ENCODE data around the gene TAF1A.

DNA sequence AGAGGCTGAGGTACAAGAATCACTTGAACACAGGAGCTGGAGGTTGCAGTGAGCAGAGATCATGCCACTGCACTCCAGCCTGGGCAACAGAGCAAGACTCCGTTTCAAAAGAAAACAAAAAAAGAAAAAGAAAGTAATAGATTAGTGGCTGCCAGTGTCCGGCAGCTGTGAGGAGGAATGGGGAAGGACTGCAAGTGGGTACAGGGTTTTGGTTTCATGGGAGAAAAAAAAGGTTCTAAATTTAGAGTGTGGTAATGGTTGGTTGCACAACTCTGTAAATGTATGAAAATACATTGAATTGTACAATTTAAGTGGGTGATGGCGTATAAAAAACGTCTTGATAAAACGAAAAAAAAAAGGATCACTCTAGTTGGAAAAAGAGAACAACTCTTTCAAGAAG is 6.7 kb downstream of the TAF1A start:
- TF ChIP-seq ARNT (IDR thresholded peaks at IDR 0.05) (no peak), ELF4 (IDR thresholded peaks at IDR 0.05) (no peak), SP1 (IDR thresholded peaks at IDR 0.05) (no peak), BHLHE40 (IDR thresholded peaks at IDR 0.05; ENCODE audit: borderline replicate concordance) (no peak), L3MBTL2 (conservative IDR thresholded peaks at IDR 0.05) (no peak), HDGF (IDR thresholded peaks at IDR 0.05; ENCODE audit: borderline replicate concordance) (no peak), CTBP1 (IDR thresholded peaks at IDR 0.05; ENCODE audit: borderline replicate concordance) (no peak), FOXK2 (IDR thresholded peaks at IDR 0.05) (no peak), FOXM1 (IDR thresholded peaks at IDR 0.05; ENCODE audit: borderline replicate concordance) (no peak), NFRKB (IDR thresholded peaks at IDR 0.05) (no peak)
- TF ChIP-seq, protein P1, sequence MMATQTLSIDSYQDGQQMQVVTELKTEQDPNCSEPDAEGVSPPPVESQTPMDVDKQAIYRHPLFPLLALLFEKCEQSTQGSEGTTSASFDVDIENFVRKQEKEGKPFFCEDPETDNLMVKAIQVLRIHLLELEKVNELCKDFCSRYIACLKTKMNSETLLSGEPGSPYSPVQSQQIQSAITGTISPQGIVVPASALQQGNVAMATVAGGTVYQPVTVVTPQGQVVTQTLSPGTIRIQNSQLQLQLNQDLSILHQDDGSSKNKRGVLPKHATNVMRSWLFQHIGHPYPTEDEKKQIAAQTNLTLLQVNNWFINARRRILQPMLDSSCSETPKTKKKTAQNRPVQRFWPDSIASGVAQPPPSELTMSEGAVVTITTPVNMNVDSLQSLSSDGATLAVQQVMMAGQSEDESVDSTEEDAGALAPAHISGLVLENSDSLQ (IDR thresholded peaks at IDR 0.05), result no peak

Data from HEK293T (cell line).